Measurements from ENCODE around the gene PRSS21.
A peak's percentile ranks its signal among the peaks of the same experiment; 100 is the strongest.

The PRSS21 gene

GRCh38 chr16:2786061-2786825 lies 30.8 kb upstream of the PRSS21 start:
- no peak for ATAC-seq (replicated peaks)
- H3K4me1 Mint-ChIP-seq (ENCODE audit: low read depth in 2 of 2), result peaks cover 3 to 7% of the 10 kb centered on the region in 2 donors
- H3K4me3 Mint-ChIP-seq, result peak overlapping the region; percentile 40 to 87

GRCh38 chr16:2786826-2787151 lies 30.2 kb upstream of the PRSS21 start:
- Mint-ChIP-seq H3K4me1 (ENCODE audit: low read depth in 2 of 2) (peaks cover 3 to 7% of the 10 kb centered on the region in 2 donors), H3K36me3 (ENCODE audit: insufficient read depth) (no peaks in the 10 kb centered on the region), H3K27ac (peak overlapping the region in 1 of 2 donors; percentile 58), H3K4me3 (peak overlapping the region; percentile 40 to 87), H3K9me3 (no peaks in the 10 kb centered on the region), H3K27me3 (peaks cover 13 to 26% of the 10 kb centered on the region in 2 donors)
- ATAC-seq (replicated peaks), result no peak
- no peak for DNase-seq

More at GRCh38 chr16:2786061-2786825, 30.8 kb upstream of the PRSS21 start:
- H3K36me3 Mint-ChIP-seq (ENCODE audit: insufficient read depth), result no peaks in the 10 kb centered on the region
- H3K27me3 Mint-ChIP-seq, result peaks cover 8 to 21% of the 10 kb centered on the region in 2 donors
- H3K27ac Mint-ChIP-seq, result peak overlapping the region in 1 of 2 donors; percentile 58
- DNase-seq, result no peak
- H3K9me3 Mint-ChIP-seq, result no peaks in the 10 kb centered on the region

GRCh38 chr16:2787406-2787805 lies 29.6 kb upstream of the PRSS21 start, which contains the start of gene PRSS33:
TSS of gene PRSS33 (minus strand) at chr16:2787560. CDS start at chr16:2786547, 1,013 bp downstream.
- peak within 1 kb of the TSS; percentile 29 to 58 for H3K27ac Mint-ChIP-seq
- peak within 1 kb of the TSS; percentile 40 to 87 for H3K4me3 Mint-ChIP-seq
- H3K36me3 Mint-ChIP-seq (ENCODE audit: insufficient read depth), result no peaks in the 10 kb centered on the region
- peaks cover 13 to 32% of the 10 kb centered on the region in 2 donors for H3K27me3 Mint-ChIP-seq
- DNase-seq (no peak), ATAC-seq (replicated peaks) (no peak)
- H3K4me1 Mint-ChIP-seq (ENCODE audit: low read depth in 2 of 2), result peaks cover 3 to 7% of the 10 kb centered on the region in 2 donors
- H3K9me3 Mint-ChIP-seq, result no peaks in the 10 kb centered on the region

- Mint-ChIP-seq H3K9me3 (no peaks in the 10 kb centered on the region), H3K36me3 (ENCODE audit: insufficient read depth) (no peaks in the 10 kb centered on the region), H3K4me3 (peak overlapping the region in 1 of 2 donors; percentile 17), H3K4me1 (ENCODE audit: low read depth in 2 of 2) (peaks cover 3 to 7% of the 10 kb centered on the region in 2 donors), H3K27ac (peak overlapping the region in 1 of 2 donors; percentile 29), H3K27me3 (peaks cover 16 to 33% of the 10 kb centered on the region in 2 donors)
- DNase-seq (no peak), ATAC-seq (replicated peaks) (no peak)
These were observed 29.1 kb upstream of the PRSS21 start for GRCh38 chr16:2787961-2788360.

GRCh38 chr16:2790631-2791030 lies 26.4 kb upstream of the PRSS21 start:
- Mint-ChIP-seq H3K36me3 (ENCODE audit: insufficient read depth) (no peaks in the 10 kb centered on the region), H3K27ac (no peak overlapping the region), H3K27me3 (peaks cover 34 to 59% of the 10 kb centered on the region in 2 donors), H3K4me3 (no peak overlapping the region), H3K9me3 (no peaks in the 10 kb centered on the region), H3K4me1 (ENCODE audit: low read depth in 2 of 2) (peaks cover 0 to 2% of the 10 kb centered on the region in 2 donors)
- DNase-seq (no peak), ATAC-seq (replicated peaks) (no peak)

GRCh38 chr16:2791174-2791573 lies 25.9 kb upstream of the PRSS21 start:
- ATAC-seq (replicated peaks), result no peak

GRCh38 chr16:2792940-2793339 lies 24.1 kb upstream of the PRSS21 start:
- ATAC-seq (replicated peaks) (no peak), DNase-seq (no peak)
- no peaks in the 10 kb centered on the region for H3K9me3 Mint-ChIP-seq
- peaks cover 34 to 68% of the 10 kb centered on the region in 2 donors for H3K27me3 Mint-ChIP-seq
- H3K4me3 Mint-ChIP-seq, result no peak overlapping the region
- H3K4me1 Mint-ChIP-seq (ENCODE audit: low read depth in 2 of 2), result no peaks in the 10 kb centered on the region
- no peaks in the 10 kb centered on the region for H3K36me3 Mint-ChIP-seq (ENCODE audit: insufficient read depth)
- no peak overlapping the region for H3K27ac Mint-ChIP-seq

More at GRCh38 chr16:2791174-2791573, 25.9 kb upstream of the PRSS21 start:
- Mint-ChIP-seq H3K4me3 (no peak overlapping the region), H3K27ac (no peak overlapping the region), H3K36me3 (ENCODE audit: insufficient read depth) (no peaks in the 10 kb centered on the region), H3K27me3 (peaks cover 34 to 65% of the 10 kb centered on the region in 2 donors), H3K9me3 (no peaks in the 10 kb centered on the region), H3K4me1 (ENCODE audit: low read depth in 2 of 2) (peaks cover 0 to 2% of the 10 kb centered on the region in 2 donors)
- no peak for DNase-seq

- Mint-ChIP-seq H3K27ac (no peak overlapping the region), H3K27me3 (peaks cover 29 to 54% of the 10 kb centered on the region in 2 donors)
- ATAC-seq (replicated peaks), result no peak
These were observed 21.5 kb upstream of the PRSS21 start for GRCh38 chr16:2795395-2796143.

GRCh38 chr16:2798723-2799204 lies 18.3 kb upstream of the PRSS21 start:
- DNase-seq, result no peak

More at GRCh38 chr16:2795395-2796143, 21.5 kb upstream of the PRSS21 start:
- no peak overlapping the region for H3K4me3 Mint-ChIP-seq
- H3K4me1 Mint-ChIP-seq (ENCODE audit: low read depth in 2 of 2), result no peaks in the 10 kb centered on the region
- DNase-seq, result no peak
- no peaks in the 10 kb centered on the region for H3K9me3 Mint-ChIP-seq
- H3K36me3 Mint-ChIP-seq (ENCODE audit: insufficient read depth), result no peaks in the 10 kb centered on the region

GRCh38 chr16:2799205-2799858 lies 17.7 kb upstream of the PRSS21 start:
- Mint-ChIP-seq H3K36me3 (ENCODE audit: insufficient read depth) (no peaks in the 10 kb centered on the region), H3K4me3 (no peak overlapping the region), H3K9me3 (peaks cover 0 to 7% of the 10 kb centered on the region in 2 donors), H3K27me3 (peaks cover 5 to 24% of the 10 kb centered on the region in 2 donors), H3K4me1 (ENCODE audit: low read depth in 2 of 2) (no peaks in the 10 kb centered on the region), H3K27ac (no peak overlapping the region)
- no peak for DNase-seq
- ATAC-seq (replicated peaks), result no peak

More at GRCh38 chr16:2798723-2799204, 18.3 kb upstream of the PRSS21 start:
- H3K4me1 Mint-ChIP-seq (ENCODE audit: low read depth in 2 of 2), result no peaks in the 10 kb centered on the region
- no peak overlapping the region for H3K27ac Mint-ChIP-seq
- no peak overlapping the region for H3K4me3 Mint-ChIP-seq
- peaks cover 0 to 3% of the 10 kb centered on the region in 2 donors for H3K9me3 Mint-ChIP-seq
- peaks cover 10 to 27% of the 10 kb centered on the region in 2 donors for H3K27me3 Mint-ChIP-seq
- no peak for ATAC-seq (replicated peaks)
- H3K36me3 Mint-ChIP-seq (ENCODE audit: insufficient read depth), result no peaks in the 10 kb centered on the region

GRCh38 chr16:2799859-2800226 lies 17.2 kb upstream of the PRSS21 start:
- H3K4me3 Mint-ChIP-seq, result no peak overlapping the region
- peaks cover 0 to 24% of the 10 kb centered on the region in 2 donors for H3K27me3 Mint-ChIP-seq
- H3K9me3 Mint-ChIP-seq, result peaks cover 0 to 7% of the 10 kb centered on the region in 2 donors
- no peak for DNase-seq
- H3K36me3 Mint-ChIP-seq (ENCODE audit: insufficient read depth), result peaks cover 3% of the 10 kb centered on the region
- no peak for ATAC-seq (replicated peaks)
- H3K27ac Mint-ChIP-seq, result no peak overlapping the region
- no peaks in the 10 kb centered on the region for H3K4me1 Mint-ChIP-seq (ENCODE audit: low read depth in 2 of 2)

- peaks cover 0 to 7% of the 10 kb centered on the region in 2 donors for H3K9me3 Mint-ChIP-seq
- ATAC-seq (replicated peaks), result no peak
These were observed 13.4 kb upstream of the PRSS21 start for GRCh38 chr16:2803545-2804195.

GRCh38 chr16:2804728-2805127 lies 12.3 kb upstream of the PRSS21 start:
- DNase-seq, result no peak
- no peak overlapping the region for H3K4me3 Mint-ChIP-seq
- no peaks in the 10 kb centered on the region for H3K4me1 Mint-ChIP-seq (ENCODE audit: low read depth in 2 of 2)
- peaks cover 34 to 50% of the 10 kb centered on the region in 2 donors for H3K27me3 Mint-ChIP-seq
- no peak for ATAC-seq (replicated peaks)
- no peak overlapping the region for H3K27ac Mint-ChIP-seq
- H3K9me3 Mint-ChIP-seq, result peaks cover 0 to 7% of the 10 kb centered on the region in 2 donors
- peaks cover 3% of the 10 kb centered on the region for H3K36me3 Mint-ChIP-seq (ENCODE audit: insufficient read depth)

More at GRCh38 chr16:2803545-2804195, 13.4 kb upstream of the PRSS21 start:
- H3K27ac Mint-ChIP-seq, result no peak overlapping the region
- no peak for DNase-seq
- no peak overlapping the region for H3K4me3 Mint-ChIP-seq
- no peaks in the 10 kb centered on the region for H3K4me1 Mint-ChIP-seq (ENCODE audit: low read depth in 2 of 2)
- peaks cover 23 to 42% of the 10 kb centered on the region in 2 donors for H3K27me3 Mint-ChIP-seq
- H3K36me3 Mint-ChIP-seq (ENCODE audit: insufficient read depth), result peaks cover 3% of the 10 kb centered on the region

Measured in effector memory CD8-positive, alpha-beta T cell (primary cell).